HFF-Myc (cell line): ENCODE results near the gene TOMM70.
A peak's percentile ranks its signal among the peaks of the same experiment; 100 is the strongest.

Experiments used
- DNase-seq: peaks from one replicate; pipeline ENCODE4 v3.0.0-alpha.2; 2011; ENCODE audit warnings: low read depth; ENCODE audit errors: extremely low read depth
- H3K4me3 ChIP-seq: replicated peaks from 2 replicates; pipeline ENCODE4 v1.5.1; 2011; ENCODE audit warnings: low read depth, mild to moderate bottlenecking, control low read depth, low read length
- CTCF ChIP-seq: IDR thresholded peaks from 2 replicates; pipeline ENCODE4 v1.5.1; 2012; ENCODE audit warnings: mild to moderate bottlenecking, low read depth, low read length, control low read depth; ENCODE audit errors: missing control alignments

TOMM70 gene

GRCh38 chr3:100412912-100413590 is 12.2 kb upstream of the TOMM70 start:
- DNase-seq, result no peak
- no peak overlapping the region for H3K4me3 ChIP-seq
- TF ChIP-seq CTCF, result no peak

DNA sequence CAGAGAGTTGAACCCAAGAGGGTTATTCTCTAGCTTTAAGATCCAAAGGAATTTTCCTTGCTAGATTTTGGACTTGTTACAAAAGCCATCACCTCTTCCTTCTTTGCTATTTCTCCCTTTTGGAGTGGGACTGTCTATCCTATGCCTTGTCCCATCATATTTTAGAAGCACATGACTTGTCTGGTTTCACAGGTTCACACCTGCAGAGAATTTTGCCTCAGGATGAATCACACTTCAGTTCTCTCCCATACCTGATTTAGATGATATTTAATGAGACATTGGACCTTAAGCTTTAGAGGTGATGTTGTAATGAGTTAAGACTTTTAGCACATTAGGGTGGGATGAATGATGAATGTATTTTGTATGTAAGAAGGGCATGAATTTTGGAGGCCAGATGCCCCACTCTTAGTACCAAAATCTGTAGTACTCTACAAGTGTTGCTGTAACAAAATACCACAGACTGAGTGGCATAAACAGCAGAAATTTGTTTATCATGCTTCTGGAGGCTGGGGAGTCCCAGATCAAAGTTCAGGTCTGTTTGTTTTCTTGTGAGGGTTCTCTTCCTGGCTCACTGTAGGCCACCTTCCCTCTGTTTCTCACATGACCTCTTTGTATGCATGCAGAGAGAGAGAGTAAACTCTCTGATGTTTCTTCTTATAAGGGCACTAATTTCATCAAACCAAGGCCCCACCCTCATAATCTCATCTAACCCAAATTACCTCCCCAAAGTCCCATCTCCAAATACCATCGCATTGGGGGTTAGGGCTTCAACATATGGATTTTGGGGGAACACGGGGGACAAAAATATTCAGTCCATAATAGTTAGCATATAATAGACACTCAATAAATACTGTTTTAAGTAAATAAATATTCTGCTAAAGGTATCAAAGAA is 10.4 kb upstream of the TOMM70 start:
- no peak for TF ChIP-seq CTCF
- no peak for DNase-seq
- no peak overlapping the region for H3K4me3 ChIP-seq

- no peak for TF ChIP-seq CTCF
- DNase-seq, result no peak
- no peak overlapping the region for H3K4me3 ChIP-seq
Measured at GRCh38 chr3:100407977-100408532, 7.2 kb upstream of the TOMM70 start.

GRCh38 chr3:100407164-100407563 is 6.3 kb upstream of the TOMM70 start:
- no peak overlapping the region for H3K4me3 ChIP-seq
- TF ChIP-seq CTCF, result no peak
- no peak for DNase-seq

GRCh38 chr3:100404250-100404548 is 3.3 kb upstream of the TOMM70 start:
- TF ChIP-seq CTCF, result no peak
- no peak for DNase-seq
- H3K4me3 ChIP-seq, result no peak overlapping the region; the same call in 1 of the 2 replicates

GRCh38 chr3:100403362-100404249 is 2.7 kb upstream of the TOMM70 start:
- no peak for DNase-seq
- H3K4me3 ChIP-seq, result peak overlapping the region; percentile 94
- no peak for TF ChIP-seq CTCF
